HG02610 (cell line): ENCODE results near the gene RAD54L2.
"Not testable (repeated sequence)": the region's sequence is repeated elsewhere in the genome, so short reads cannot be mapped to it uniquely, and the experiment has no call there.

Source experiments
- ATAC-seq: cut with Tn5 transposase; IDR thresholded peaks from one replicate; pipeline ENCODE4 v1.9.1; 2021; ENCODE audit warnings: mild to moderate bottlenecking, moderate library complexity; ENCODE audit not compliant: unreplicated experiment

The RAD54L2 gene

GRCh38 chr3:51538115-51538458 lies 432 bp upstream of the RAD54L2 start:
- ATAC-seq, result no peak

DNA sequence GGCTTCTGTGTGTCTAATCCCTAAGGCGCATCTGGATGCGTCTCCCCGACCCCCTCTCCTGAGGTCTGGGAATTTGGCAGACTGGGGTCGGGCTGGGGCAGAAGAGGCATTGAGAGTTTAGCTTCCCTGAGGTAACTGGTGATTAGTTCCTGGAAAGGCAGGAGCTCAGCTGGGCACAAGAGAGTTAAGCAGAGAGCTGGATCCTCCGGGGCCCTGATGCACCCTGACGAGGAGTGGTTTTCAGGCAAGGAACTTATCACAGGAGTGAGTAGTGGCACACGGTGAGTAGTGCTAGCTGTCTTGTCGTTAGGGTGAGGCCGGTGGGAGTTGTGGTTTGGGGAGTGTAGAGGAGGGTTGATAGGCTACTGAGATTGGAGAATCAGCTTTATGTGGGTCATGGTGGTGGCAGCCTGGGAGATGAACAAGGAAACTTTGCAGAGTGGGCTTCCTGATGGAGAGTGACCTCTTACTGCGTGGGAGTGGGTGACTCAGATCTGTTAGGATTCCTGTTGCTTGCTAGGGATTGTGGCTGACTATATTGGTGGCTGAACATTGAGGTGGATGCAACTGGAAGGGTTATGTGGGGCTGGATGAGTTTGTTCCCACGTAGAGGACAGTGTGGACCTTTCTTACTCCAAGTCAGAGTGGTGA lies 897 bp downstream of the RAD54L2 start:
- no peak for ATAC-seq

DNA sequence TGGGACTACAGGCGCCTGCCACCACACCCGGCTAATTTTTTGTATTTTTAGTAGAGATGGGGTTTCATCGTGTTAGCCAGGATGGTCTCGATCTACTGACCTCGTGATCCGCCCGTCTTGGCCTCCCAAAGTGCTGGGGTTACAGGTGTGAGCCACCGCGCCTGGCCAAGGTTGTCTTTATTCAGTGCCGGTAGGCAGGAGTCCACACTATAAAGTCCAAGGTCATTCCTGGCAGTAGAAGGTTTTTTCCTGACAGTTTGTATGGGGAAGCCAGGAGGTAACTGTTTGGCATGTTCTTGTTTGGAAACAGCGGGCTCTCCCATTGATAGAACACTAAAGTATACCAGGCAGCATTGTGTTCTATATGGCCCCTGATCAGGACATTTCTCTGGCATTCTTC lies 4.1 kb downstream of the RAD54L2 start:
- ATAC-seq, result not testable (repeated sequence)

- ATAC-seq, result no peak
These were observed 5.7 kb downstream of the RAD54L2 start for GRCh38 chr3:51544011-51544775.

- ATAC-seq, result no peak
These were observed 8.8 kb downstream of the RAD54L2 start for GRCh38 chr3:51547274-51547673.

DNA sequence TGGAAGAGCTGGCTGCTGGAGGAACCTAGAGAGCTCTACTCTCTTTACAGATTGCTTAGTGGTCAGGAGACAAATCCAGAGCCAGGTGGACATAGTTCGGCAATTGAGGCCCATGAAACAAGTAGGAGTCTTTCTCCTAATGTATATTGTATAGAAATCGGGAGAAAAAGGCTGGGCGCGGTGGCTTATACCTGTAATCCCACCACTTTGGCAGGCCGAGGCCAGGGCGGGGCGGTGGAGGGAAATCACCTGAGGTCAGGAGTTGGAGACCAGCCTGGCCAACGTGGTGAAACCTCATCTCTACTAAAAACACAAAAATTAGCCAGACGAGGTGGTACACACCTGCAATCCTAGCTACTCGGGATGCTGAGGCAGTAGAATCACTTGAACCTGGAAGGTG lies 10.8 kb downstream of the RAD54L2 start:
- ATAC-seq, result no peak

GRCh38 chr3:51550080-51550819 lies 11.7 kb downstream of the RAD54L2 start:
- ATAC-seq, result no peak

- no peak for ATAC-seq
These were observed 19.5 kb downstream of the RAD54L2 start for GRCh38 chr3:51557993-51558392.

- no peak for ATAC-seq
These were observed 20.9 kb downstream of the RAD54L2 start for GRCh38 chr3:51559411-51559888.

- ATAC-seq, result no peak
These were observed 21.4 kb downstream of the RAD54L2 start for GRCh38 chr3:51559961-51560360.

DNA sequence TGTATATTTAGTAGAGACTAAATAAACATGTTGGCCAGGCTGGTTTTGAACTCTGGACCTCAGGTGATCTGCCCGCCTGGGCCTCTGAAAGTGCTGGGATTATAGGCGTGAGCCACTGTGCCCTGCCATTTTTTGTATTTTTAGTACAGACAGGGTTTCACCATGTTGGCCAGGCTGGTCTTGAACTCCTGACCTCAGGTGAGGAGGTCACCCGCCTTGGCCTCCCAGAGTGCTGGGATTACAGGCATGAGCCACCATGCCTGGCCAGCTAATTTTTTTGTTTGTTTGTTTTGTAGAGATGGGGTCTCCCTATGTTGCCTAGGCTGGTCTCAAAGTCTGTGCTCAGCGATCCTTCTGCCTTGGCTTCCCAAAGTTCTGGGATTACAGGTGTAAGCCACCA lies 23.9 kb downstream of the RAD54L2 start:
- not testable (repeated sequence) for ATAC-seq

- ATAC-seq, result no peak
These were observed 29.5 kb downstream of the RAD54L2 start for GRCh38 chr3:51568036-51568435.

GRCh38 chr3:51568996-51569395 lies 30.5 kb downstream of the RAD54L2 start:
- ATAC-seq, result no peak

GRCh38 chr3:51578238-51578637 lies 39.7 kb downstream of the RAD54L2 start:
- ATAC-seq, result no peak

DNA sequence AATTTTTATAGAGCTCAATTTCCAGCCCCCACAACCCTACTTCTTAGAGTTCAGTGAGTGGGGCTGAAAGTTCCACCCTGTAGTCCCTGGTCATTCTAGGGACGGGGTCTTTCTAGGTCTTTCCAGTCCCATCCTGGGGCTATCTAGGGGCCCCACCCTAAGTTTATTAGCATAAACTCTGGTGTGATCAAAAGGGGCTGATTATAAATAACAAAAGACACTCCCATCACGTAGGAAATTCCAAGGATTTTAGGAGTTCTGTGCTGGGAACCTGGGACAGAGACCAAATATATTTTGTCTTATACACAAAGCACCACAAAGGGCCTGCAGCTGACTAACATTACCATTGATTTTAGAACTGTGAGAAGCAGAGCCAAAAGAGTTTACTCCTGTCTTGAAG lies 41.9 kb downstream of the RAD54L2 start:
- no peak for ATAC-seq

DNA sequence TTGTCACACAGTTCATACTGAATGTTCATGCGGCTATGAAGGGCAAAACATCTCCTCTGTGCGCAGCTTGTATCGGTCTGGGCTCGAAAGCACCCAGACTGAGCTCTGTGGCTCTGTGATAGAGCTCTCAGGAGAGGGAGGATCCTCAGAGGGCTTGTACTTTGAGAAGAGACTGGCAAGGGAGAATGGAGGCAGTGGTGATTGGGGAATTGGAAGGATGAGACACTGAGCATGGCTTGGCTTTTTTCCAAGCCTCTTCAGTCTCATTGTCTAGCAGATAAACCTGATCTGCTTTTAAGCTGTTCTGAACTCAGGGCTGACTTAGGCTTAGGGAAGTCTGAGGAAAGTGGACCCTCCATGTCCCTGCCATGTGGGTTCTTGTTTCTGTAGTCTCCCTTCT lies 43.0 kb downstream of the RAD54L2 start:
- ATAC-seq, result no peak

- ATAC-seq, result no peak
These were observed 46.7 kb downstream of the RAD54L2 start for GRCh38 chr3:51585197-51585596.

- no peak for ATAC-seq
These were observed 47.4 kb downstream of the RAD54L2 start for GRCh38 chr3:51585871-51586270.
